Measurements from ENCODE around the gene TNNI2. TPM values are rescaled to one million over a fixed set of nuclear protein-coding genes. Genes with fewer than 3 reads are reported as not detected.
A peak's percentile ranks its signal among the peaks of the same experiment; 100 is the strongest.

The TNNI2 gene
- total and polyA plus RNA-seq, 2 donors (not counting 1 experiment from before 2014, with no cell fraction given), result 2.9 to 12.9 TPM

- Mint-ChIP-seq H3K4me1 (peaks cover 61% of the 10 kb centered on the region), H3K9me3 (ENCODE audit: insufficient read depth) (no peaks in the 10 kb centered on the region), H3K27me3 (no peaks in the 10 kb centered on the region), H3K27ac (peak overlapping the region; percentile 46), H3K4me3 (peak overlapping the region; percentile 64)
- WGBS (ENCODE audit: insufficient coverage), result 95% methylated on average over 19 of the region's 19 CpGs
- ChIA-PET CTCF (interaction anchor here (1.0 to 4.0 kb wide), 5 partner anchors 9 to 310 kb away, joined by 3 to 24 read pairs (median 18); no protein-coding TSS in a partner anchor), POLR2A (interaction anchor here (2.0 to 2.9 kb wide), 2 partner anchors 9 to 11 kb away, joined by 9 to 28 read pairs; partner anchors contain the start of gene LSP1)
- H2AFZ ChIP-seq (ENCODE audit: insufficient read depth, low read depth, low read length, poor library complexity, severe bottlenecking), result no peak overlapping the region
- intact Hi-C loops (cut with micrococcal nuclease), result loop anchor here (10.0 kb wide), 1 partner anchor 77 kb away; the partner anchor contains the start of gene CTSD
- H3K9ac ChIP-seq (ENCODE audit: low read length), result no peak overlapping the region
- peaks cover 71 to 77% of the 10 kb centered on the region in 2 donors for H3K4me1 ChIP-seq (ENCODE audit: control insufficient read depth in 2 of 2, insufficient read depth in 2 of 2, low read length in 2 of 2)
- H4K20me1 ChIP-seq (ENCODE audit: control insufficient read depth, insufficient read depth, low read length, poor library complexity, severe bottlenecking), result no peaks in the 10 kb centered on the region
- peak overlapping the region; percentile 78 for H3K4me2 ChIP-seq (replicated peaks; ENCODE audit: low read depth, low read length, poor library complexity, severe bottlenecking)
- H3K4me3 ChIP-seq (ENCODE audit: control extremely low read depth in 1 of 5, extremely low read depth in 1 of 5, insufficient read depth in 1 of 5, low read depth in 2 of 5, low read length in 4 of 5), result no peak overlapping the region
- no peaks in the 10 kb centered on the region for H3K9me3 ChIP-seq (ENCODE audit: control extremely low read depth in 1 of 3, control insufficient read depth in 2 of 3, insufficient read depth in 1 of 3, low read length in 2 of 3)
- H3K27ac ChIP-seq (ENCODE audit: low read length in 2 of 2), result no peak overlapping the region
- H3K27me3 ChIP-seq (replicated peaks in 1 of 4; ENCODE audit: control extremely low read depth in 1 of 4, control insufficient read depth in 3 of 4, insufficient read depth in 4 of 4, low read length in 3 of 4), result no peaks in the 10 kb centered on the region
- DNase-seq (no peak), ATAC-seq (ENCODE audit: low read depth) (no peak)
- H3K79me2 ChIP-seq (ENCODE audit: control insufficient read depth, insufficient read depth, low read length), result peaks cover 45% of the 10 kb centered on the region
- peaks cover 0 to 4% of the 10 kb centered on the region in 2 experiments for H3K36me3 ChIP-seq (replicated peaks in 1 of 2; ENCODE audit: control extremely low read depth in 1 of 2, control insufficient read depth in 1 of 2, extremely low read depth in 1 of 2, insufficient read depth in 2 of 2, low read length in 1 of 2)
- no peak for TF ChIP-seq CTCF (IDR thresholded peaks at IDR 0.05)
- no peak for TF ChIP-seq EZH2 (IDR thresholded peaks at IDR 0.05; ENCODE audit: borderline replicate concordance, insufficient read depth, low read depth, low read length, poor library complexity, severe bottlenecking)
Observed at GRCh38 chr11:1841511-1842148, 2.8 kb downstream of the TNNI2 start.
